GM12891 (cell line): ENCODE measurements around the gene HOXC12.

Source experiments
- POLR2A ChIP-seq: IDR thresholded peaks from 2 replicates; pipeline ENCODE4 v1.6.1; 2011; ENCODE audit warnings: low read depth, low read length, control low read depth
- POLR2AphosphoS5 ChIP-seq: IDR thresholded peaks from 2 replicates; pipeline ENCODE4 v1.6.1; 2011; ENCODE audit warnings: low read depth, low read length, control low read depth
- TAF1 ChIP-seq: IDR thresholded peaks from 2 replicates; pipeline ENCODE4 v1.6.1; 2011; ENCODE audit warnings: low read depth, low read length, control low read depth

DNA sequence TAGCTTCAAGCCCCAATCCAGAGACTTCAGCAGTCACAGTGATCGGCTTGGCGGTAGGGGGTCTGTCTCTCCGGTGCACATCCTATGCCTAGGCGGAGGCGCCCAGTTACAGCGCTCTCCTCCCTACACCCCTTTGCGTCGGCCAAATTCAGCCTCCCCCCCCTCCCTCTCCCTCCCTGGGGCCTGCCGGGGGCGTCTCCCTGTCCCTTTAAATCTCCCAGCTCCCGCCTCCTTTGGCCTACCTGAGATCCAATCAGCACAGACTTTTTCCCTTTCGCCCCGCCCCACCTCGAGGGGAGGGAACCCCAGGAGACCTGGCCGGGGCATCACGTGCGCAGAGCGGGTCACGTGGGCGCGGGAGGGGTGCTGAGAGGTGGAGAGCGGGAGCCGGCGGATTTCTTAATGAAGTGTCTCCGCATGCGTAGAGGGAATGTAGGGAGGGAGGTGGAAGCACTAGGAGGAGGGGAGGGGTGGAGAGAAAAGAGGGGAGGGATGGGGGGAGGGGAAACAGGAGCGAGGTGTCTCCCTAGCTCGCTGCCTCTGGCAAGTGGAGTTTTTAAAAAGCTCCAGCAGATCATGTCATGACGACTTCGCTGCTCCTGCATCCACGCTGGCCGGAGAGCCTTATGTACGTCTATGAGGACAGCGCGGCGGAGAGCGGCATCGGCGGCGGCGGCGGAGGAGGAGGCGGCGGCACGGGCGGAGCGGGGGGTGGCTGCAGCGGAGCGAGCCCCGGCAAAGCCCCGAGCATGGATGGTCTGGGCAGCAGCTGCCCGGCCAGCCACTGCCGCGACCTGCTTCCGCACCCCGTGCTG is 16.2 kb upstream of the HOXC12 start, which contains the start of gene HOXC13:
- TF ChIP-seq POLR2A (no peak), POLR2AphosphoS5 (no peak), TAF1 (no peak)
